ENCODE data around the gene NLK.

Gene NLK

GRCh38 chr17:28046034-28046825, 3.8 kb downstream of the NLK start:
- H3K9me3 ChIP-seq (ENCODE audit: control insufficient read depth, low read length) = no peaks in the 10 kb centered on the region
- no peak overlapping the region for H3K4me3 ChIP-seq (ENCODE audit: insufficient read depth, low read depth, low read length)
- no peaks in the 10 kb centered on the region for H3K36me3 ChIP-seq (ENCODE audit: control insufficient read depth, insufficient read depth, low read length)
- H3K27me3 ChIP-seq (ENCODE audit: control insufficient read depth, insufficient read depth, low read length, poor library complexity, severe bottlenecking) = no peaks in the 10 kb centered on the region
- H3K4me1 ChIP-seq (ENCODE audit: control insufficient read depth, insufficient read depth, low read length) = peaks cover 15% of the 10 kb centered on the region
- H3K27ac ChIP-seq (ENCODE audit: insufficient read depth, low read depth, low read length, poor library complexity, severe bottlenecking) = no peak overlapping the region
- WGBS, 2 experiments = 95 to 97% methylated on average over 3 of the region's 3 CpGs

GRCh38 chr17:28047806-28048205, 5.3 kb downstream of the NLK start:
- no peaks in the 10 kb centered on the region for H3K27me3 ChIP-seq (ENCODE audit: control insufficient read depth, insufficient read depth, low read length, poor library complexity, severe bottlenecking)
- H3K9me3 ChIP-seq (ENCODE audit: control insufficient read depth, low read length) = no peaks in the 10 kb centered on the region
- 10 to 11% methylated on average over 2 to 4 of the region's 4 CpGs for WGBS, 2 experiments
- no peaks in the 10 kb centered on the region for H3K36me3 ChIP-seq (ENCODE audit: control insufficient read depth, insufficient read depth, low read length)
- peaks cover 11% of the 10 kb centered on the region for H3K4me1 ChIP-seq (ENCODE audit: control insufficient read depth, insufficient read depth, low read length)
- peak overlapping the region; percentile 38 for H3K27ac ChIP-seq (ENCODE audit: insufficient read depth, low read depth, low read length, poor library complexity, severe bottlenecking)
- H3K4me3 ChIP-seq (ENCODE audit: insufficient read depth, low read depth, low read length) = no peak overlapping the region

GRCh38 chr17:28049071-28049470, 6.6 kb downstream of the NLK start:
- no peak overlapping the region for H3K4me3 ChIP-seq (ENCODE audit: insufficient read depth, low read depth, low read length)
- no peaks in the 10 kb centered on the region for H3K36me3 ChIP-seq (ENCODE audit: control insufficient read depth, insufficient read depth, low read length)
- H3K27me3 ChIP-seq (ENCODE audit: control insufficient read depth, insufficient read depth, low read length, poor library complexity, severe bottlenecking) = no peaks in the 10 kb centered on the region
- WGBS, 2 experiments = 100% methylated on average over 1 of the region's 1 CpG; no CpG with 5 or more reads in 1 of the 2 experiments
- H3K9me3 ChIP-seq (ENCODE audit: control insufficient read depth, low read length) = no peaks in the 10 kb centered on the region
- no peak overlapping the region for H3K27ac ChIP-seq (ENCODE audit: insufficient read depth, low read depth, low read length, poor library complexity, severe bottlenecking)
- peaks cover 10% of the 10 kb centered on the region for H3K4me1 ChIP-seq (ENCODE audit: control insufficient read depth, insufficient read depth, low read length)

GRCh38 chr17:28053044-28053670, 10.7 kb downstream of the NLK start:
- H3K4me3 ChIP-seq (ENCODE audit: insufficient read depth, low read depth, low read length) = no peak overlapping the region
- no peaks in the 10 kb centered on the region for H3K9me3 ChIP-seq (ENCODE audit: control insufficient read depth, low read length)
- H3K27ac ChIP-seq (ENCODE audit: insufficient read depth, low read depth, low read length, poor library complexity, severe bottlenecking) = no peak overlapping the region
- H3K4me1 ChIP-seq (ENCODE audit: control insufficient read depth, insufficient read depth, low read length) = peaks cover 5% of the 10 kb centered on the region
- no peaks in the 10 kb centered on the region for H3K36me3 ChIP-seq (ENCODE audit: control insufficient read depth, insufficient read depth, low read length)
- WGBS, 2 experiments = 87 to 91% methylated on average over 3 of the region's 3 CpGs
- no peaks in the 10 kb centered on the region for H3K27me3 ChIP-seq (ENCODE audit: control insufficient read depth, insufficient read depth, low read length, poor library complexity, severe bottlenecking)

- no peaks in the 10 kb centered on the region for H3K9me3 ChIP-seq (ENCODE audit: control insufficient read depth, low read length)
- no peak overlapping the region for H3K4me3 ChIP-seq (ENCODE audit: insufficient read depth, low read depth, low read length)
- H3K27ac ChIP-seq (ENCODE audit: insufficient read depth, low read depth, low read length, poor library complexity, severe bottlenecking) = no peak overlapping the region
- H3K27me3 ChIP-seq (ENCODE audit: control insufficient read depth, insufficient read depth, low read length, poor library complexity, severe bottlenecking) = no peaks in the 10 kb centered on the region
- no peaks in the 10 kb centered on the region for H3K4me1 ChIP-seq (ENCODE audit: control insufficient read depth, insufficient read depth, low read length)
- 89 to 100% methylated on average over 2 of the region's 2 CpGs for WGBS, 2 experiments
- no peaks in the 10 kb centered on the region for H3K36me3 ChIP-seq (ENCODE audit: control insufficient read depth, insufficient read depth, low read length)
These were observed 11.2 kb downstream of the NLK start for GRCh38 chr17:28053725-28054124.

GRCh38 chr17:28055546-28056275, 13.2 kb downstream of the NLK start:
- Histone ChIP-seq H3K27me3 (ENCODE audit: control insufficient read depth, insufficient read depth, low read length, poor library complexity, severe bottlenecking) (no peaks in the 10 kb centered on the region), H3K36me3 (ENCODE audit: control insufficient read depth, insufficient read depth, low read length) (no peaks in the 10 kb centered on the region), H3K4me3 (ENCODE audit: insufficient read depth, low read depth, low read length) (no peak overlapping the region), H3K9me3 (ENCODE audit: control insufficient read depth, low read length) (no peaks in the 10 kb centered on the region), H3K4me1 (ENCODE audit: control insufficient read depth, insufficient read depth, low read length) (no peaks in the 10 kb centered on the region), H3K27ac (ENCODE audit: insufficient read depth, low read depth, low read length, poor library complexity, severe bottlenecking) (no peak overlapping the region)
- 74 to 78% methylated on average over 2 of the region's 2 CpGs for WGBS, 2 experiments

GRCh38 chr17:28056276-28056620, 13.8 kb downstream of the NLK start:
- H3K27ac ChIP-seq (ENCODE audit: insufficient read depth, low read depth, low read length, poor library complexity, severe bottlenecking) = no peak overlapping the region
- H3K9me3 ChIP-seq (ENCODE audit: control insufficient read depth, low read length) = no peaks in the 10 kb centered on the region
- no peaks in the 10 kb centered on the region for H3K27me3 ChIP-seq (ENCODE audit: control insufficient read depth, insufficient read depth, low read length, poor library complexity, severe bottlenecking)
- no peaks in the 10 kb centered on the region for H3K4me1 ChIP-seq (ENCODE audit: control insufficient read depth, insufficient read depth, low read length)
- no peak overlapping the region for H3K4me3 ChIP-seq (ENCODE audit: insufficient read depth, low read depth, low read length)
- no peaks in the 10 kb centered on the region for H3K36me3 ChIP-seq (ENCODE audit: control insufficient read depth, insufficient read depth, low read length)
- WGBS, 2 experiments = 81 to 95% methylated on average over 3 of the region's 3 CpGs

GRCh38 chr17:28057731-28058246, 15.3 kb downstream of the NLK start:
- no peaks in the 10 kb centered on the region for H3K4me1 ChIP-seq (ENCODE audit: control insufficient read depth, insufficient read depth, low read length)
- no peaks in the 10 kb centered on the region for H3K27me3 ChIP-seq (ENCODE audit: control insufficient read depth, insufficient read depth, low read length, poor library complexity, severe bottlenecking)
- WGBS, 2 experiments = 95 to 100% methylated on average over 1 of the region's 1 CpG
- no peak overlapping the region for H3K27ac ChIP-seq (ENCODE audit: insufficient read depth, low read depth, low read length, poor library complexity, severe bottlenecking)
- no peaks in the 10 kb centered on the region for H3K36me3 ChIP-seq (ENCODE audit: control insufficient read depth, insufficient read depth, low read length)
- H3K4me3 ChIP-seq (ENCODE audit: insufficient read depth, low read depth, low read length) = no peak overlapping the region
- no peaks in the 10 kb centered on the region for H3K9me3 ChIP-seq (ENCODE audit: control insufficient read depth, low read length)

GRCh38 chr17:28059675-28060074, 17.2 kb downstream of the NLK start:
- Histone ChIP-seq H3K4me1 (ENCODE audit: control insufficient read depth, insufficient read depth, low read length) (no peaks in the 10 kb centered on the region), H3K4me3 (ENCODE audit: insufficient read depth, low read depth, low read length) (no peak overlapping the region), H3K27me3 (ENCODE audit: control insufficient read depth, insufficient read depth, low read length, poor library complexity, severe bottlenecking) (no peaks in the 10 kb centered on the region), H3K36me3 (ENCODE audit: control insufficient read depth, insufficient read depth, low read length) (no peaks in the 10 kb centered on the region), H3K27ac (ENCODE audit: insufficient read depth, low read depth, low read length, poor library complexity, severe bottlenecking) (no peak overlapping the region), H3K9me3 (ENCODE audit: control insufficient read depth, low read length) (no peaks in the 10 kb centered on the region)
- WGBS, 2 experiments = no CpG with 5 or more reads among the region's 1 CpG

- no peaks in the 10 kb centered on the region for H3K27me3 ChIP-seq (ENCODE audit: control insufficient read depth, insufficient read depth, low read length, poor library complexity, severe bottlenecking)
- no peak overlapping the region for H3K27ac ChIP-seq (ENCODE audit: insufficient read depth, low read depth, low read length, poor library complexity, severe bottlenecking)
- WGBS, 2 experiments = 89 to 90% methylated on average over 2 of the region's 2 CpGs
- no peak overlapping the region for H3K4me3 ChIP-seq (ENCODE audit: insufficient read depth, low read depth, low read length)
- no peaks in the 10 kb centered on the region for H3K9me3 ChIP-seq (ENCODE audit: control insufficient read depth, low read length)
- H3K4me1 ChIP-seq (ENCODE audit: control insufficient read depth, insufficient read depth, low read length) = no peaks in the 10 kb centered on the region
- no peaks in the 10 kb centered on the region for H3K36me3 ChIP-seq (ENCODE audit: control insufficient read depth, insufficient read depth, low read length)
These were observed 23.2 kb downstream of the NLK start for GRCh38 chr17:28065706-28066105.

All from ectodermal cell (in vitro differentiated cells).